Measurements from ENCODE around the gene SNX15.

- TF ChIP-seq CTCF (IDR thresholded peaks at IDR 0.05) (no peak), POLR2A (IDR thresholded peaks at IDR 0.05) (no peak)
Measured at GRCh38 chr11:65084598-65085375, 57.5 kb downstream of the SNX15 start.

Data from body of pancreas (tissue), 4 donors.